ENCODE results near the gene PIP5K1C.
"Not testable (repeated sequence)": the region's sequence is repeated elsewhere in the genome, so short reads cannot be mapped to it uniquely, and the experiment has no call there.

PIP5K1C gene

DNA sequence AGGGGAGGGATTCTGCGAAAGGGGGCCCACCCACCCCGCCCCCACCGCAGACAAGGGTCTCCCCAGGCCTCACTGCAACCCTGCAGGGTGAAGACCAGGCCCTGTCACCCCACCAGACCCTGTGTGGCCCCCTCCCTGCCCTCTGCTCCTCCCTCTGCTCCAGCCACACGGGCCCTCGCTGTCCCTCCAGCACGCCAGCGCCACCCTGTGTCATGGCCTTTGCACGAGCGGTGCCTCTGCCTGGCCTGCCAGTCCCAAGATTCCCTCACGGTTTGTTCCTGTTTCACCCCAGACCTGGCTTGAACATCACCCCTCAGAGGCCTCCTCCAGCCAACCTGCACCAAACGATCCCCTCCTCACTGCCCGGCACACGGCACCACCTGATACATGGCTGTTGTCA lies 27.3 kb downstream of the PIP5K1C start:
- no peak for DNase-seq

DNA sequence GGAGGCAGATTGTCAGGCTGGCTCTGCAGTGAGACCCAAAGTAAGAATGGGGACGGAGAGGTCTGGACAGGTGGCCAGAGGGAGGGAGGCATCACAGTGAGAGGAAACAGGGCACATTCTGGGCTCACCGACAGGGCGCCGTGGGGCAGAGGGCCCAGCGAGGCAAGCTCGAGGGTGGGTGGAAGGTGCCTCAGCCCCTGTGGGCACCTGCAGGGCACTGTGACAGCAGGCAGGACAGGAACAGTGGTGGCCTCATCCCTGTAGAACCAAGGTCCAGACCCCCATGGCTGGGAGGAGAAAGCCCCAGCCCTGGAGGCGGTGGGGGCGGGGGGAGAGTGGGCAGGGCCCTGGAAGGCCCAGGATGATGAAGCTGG lies 27.7 kb downstream of the PIP5K1C start:
- DNase-seq, result no peak

DNA sequence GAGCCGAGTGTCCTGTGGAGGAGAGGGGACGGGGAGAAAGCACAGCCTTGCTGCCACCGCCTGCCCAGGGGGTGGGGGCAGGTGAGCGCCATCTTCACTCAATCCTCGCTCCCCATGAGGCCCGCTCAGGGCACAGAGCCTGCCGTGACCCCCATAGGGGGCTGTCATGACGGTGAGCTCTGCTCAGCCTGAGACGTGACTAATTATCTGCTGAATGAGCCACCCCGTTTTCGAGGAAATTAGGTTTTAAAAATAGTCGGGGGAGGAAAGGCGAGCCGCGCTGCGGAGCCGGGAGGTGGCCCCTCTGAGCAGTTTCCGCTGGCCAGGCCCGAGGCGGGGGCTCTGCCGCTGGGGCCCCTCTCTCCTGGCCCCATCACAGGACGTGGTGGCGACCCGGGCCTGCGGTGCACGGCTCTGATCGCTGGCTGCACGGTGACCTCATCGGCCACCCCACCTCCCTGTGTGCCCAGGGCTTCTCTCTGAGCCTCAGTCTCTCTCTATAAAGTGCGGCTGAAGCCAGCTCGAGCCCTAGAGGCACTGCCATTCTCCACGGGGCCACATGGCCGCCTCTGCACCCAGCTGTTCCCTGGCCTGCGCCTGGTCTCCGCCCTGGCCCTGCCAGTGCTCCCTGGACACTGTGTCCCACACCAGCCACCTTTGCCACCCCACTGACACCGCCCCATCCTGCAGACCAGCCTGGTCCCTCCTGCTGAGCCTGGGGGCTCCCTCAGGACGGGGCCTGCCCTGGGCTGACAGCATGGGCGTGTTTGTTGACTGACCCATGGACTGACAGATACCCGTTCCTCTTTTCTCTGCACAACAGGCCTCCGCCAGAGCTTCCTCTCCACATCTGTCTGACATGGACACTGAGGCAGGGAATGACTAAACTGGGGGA lies 28.3 kb downstream of the PIP5K1C start:
- no peak for DNase-seq

DNA sequence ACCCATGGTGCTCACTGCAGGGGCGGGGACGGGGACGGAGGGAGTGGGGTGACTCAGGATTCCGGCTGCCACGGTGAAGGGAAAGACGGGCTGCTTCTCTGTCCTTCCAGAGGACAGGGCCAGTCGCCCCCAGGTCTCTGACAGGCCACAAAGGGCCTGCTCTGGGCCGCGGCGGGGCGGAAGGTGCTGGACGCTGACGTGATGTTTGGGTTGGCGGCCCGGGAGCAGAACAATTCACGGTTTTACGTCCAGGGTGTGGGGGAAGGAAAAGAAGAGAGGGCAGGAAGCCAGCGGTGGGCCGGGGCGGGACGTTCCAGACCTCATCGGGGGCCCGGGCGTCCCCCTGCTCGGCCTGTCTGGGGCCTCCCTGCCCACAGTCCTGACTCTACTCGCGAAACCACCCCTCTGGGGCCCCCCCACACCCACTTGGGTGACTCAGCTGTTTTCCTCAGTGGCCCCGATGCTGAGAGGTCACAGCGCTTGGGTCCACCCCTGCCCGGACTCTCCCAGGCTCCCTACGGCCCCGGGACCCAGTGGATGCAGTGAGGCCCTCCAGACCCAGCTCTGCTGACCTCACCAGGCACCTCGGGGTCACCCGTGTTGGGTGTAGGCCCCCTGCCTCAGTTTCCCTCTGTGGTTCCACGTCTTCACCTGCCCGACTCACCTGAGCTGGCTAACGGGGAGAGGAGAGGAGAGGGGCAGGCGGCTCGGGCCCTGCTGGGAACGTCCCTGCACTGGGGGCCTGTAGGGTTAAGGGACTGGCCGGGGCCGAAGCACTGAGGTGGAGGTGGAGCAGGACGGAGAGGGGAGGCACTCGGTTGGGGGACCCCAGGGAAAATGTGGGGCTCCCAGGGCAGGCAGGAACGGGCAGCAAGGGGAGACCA lies 29.2 kb downstream of the PIP5K1C start:
- DNase-seq, result peak; percentile 88

DNA sequence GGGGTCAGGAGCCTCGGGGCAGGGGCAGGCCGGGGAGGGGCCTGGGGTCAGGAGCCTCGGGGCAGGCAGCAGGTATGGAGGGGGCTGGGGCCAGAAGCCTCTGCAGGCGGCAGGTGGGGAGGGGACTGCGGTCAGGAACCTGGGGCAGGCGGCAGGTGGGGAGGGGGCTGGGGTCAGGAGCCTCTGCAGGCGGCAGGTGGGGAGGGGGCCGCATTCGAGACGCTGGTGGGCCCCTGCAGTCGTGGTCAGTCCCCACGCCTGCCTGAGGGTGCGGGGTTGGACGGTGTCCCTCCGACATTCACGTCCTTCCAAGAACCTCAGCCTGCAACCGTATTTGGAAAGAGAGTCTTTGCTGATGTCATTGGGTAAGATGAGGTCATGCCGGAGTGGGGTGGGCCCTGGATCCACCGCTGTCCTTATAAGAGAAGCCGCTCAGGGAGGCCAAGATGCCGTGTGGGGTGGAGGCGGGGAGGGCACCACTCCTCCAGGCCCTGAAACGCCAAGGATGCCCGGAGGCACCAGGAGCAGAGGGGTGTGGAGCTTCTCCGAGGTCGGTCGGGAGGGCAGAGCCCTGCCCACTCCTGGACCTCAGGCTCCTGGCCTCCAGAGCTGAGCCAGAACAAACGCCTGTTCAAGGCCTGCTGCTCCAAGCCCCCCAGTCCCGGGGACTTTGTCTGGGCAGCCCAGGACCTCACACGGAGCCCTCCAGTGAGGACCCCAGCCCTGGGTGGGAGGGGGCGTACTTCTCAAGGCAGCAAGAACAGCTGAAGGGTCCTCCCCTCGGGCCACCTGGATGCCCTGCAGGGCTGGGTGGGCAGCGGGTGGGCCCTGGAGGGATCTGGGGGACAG lies 30.1 kb downstream of the PIP5K1C start:
- DNase-seq, result peak; percentile 87

DNA sequence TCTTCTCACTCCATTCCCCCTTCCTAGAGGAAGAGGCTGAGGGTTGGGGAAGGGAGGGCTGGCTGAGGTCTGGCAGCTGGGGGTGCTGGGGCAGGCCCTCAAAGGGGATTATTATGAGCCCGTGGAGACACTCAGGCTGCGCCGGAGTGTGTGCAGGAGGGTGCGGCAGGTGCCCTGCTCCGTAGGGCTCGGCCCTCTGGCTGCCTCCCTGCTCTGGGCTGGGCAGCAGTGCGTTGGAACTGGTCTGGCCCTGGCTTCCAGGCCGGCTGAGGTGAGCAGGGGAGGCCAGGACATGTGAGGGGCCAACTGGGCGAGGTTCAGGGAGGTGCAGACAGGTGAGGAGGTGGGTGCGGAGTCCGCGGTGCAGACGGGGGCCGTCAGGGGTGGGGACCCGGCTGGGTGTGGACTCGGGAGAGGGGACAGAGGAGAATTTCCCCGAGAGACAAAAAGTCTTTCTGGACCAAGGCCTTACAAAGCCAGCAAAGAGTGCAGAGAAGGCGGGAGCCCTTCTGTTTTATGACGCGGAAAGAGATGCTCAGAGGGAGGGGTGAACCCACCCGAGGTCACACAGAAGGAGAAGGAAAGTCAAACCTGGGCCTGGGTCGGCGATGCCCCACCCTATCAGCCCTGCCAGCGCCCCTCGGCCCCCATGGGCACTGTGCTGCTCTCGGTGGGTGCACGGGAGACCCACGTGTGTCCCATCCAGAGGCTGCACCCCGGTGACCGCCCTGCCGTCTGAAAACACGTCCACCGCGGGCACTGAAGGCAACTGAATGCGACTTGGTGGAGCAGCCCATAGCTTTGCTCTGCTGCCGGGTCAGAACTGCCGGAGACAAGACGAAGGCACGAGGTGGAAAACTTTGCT lies 31.0 kb downstream of the PIP5K1C start:
- DNase-seq, result no peak

DNA sequence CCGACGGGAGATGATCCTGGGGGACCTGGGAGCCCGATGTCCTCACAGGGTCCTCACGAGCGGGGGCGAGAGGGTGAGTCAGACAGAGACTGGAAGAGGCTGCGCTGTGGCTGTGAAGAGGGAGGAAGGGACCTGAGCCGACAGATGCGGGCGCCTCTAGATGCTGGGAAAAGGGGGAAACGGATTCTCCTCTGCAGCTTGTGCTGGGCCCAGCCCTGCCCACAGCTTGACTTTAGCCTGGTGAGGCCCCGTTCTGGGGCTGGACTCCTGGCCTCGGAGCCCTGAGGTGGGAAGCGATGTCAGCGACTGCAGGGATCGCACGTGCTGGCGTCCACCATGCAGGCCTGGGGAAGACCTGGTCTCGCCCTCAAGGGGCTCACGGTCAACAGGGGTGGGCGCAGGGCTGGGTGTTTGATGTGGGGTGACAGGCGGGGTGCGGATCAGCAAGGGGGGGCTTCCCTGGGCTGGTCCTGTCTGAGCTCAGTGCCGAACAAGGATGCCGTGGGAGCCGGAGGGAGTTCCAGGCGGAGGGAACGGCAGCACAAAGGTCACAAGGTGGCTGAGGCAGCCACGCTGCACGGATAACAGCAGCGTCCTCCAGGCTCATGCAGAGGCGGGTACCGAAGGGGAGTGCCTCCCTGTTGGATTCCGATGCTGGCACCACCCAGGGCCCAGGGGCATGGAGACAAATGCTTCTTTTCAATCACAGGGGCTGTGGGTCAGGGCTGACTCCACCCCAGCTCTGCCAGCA lies 31.8 kb downstream of the PIP5K1C start:
- DNase-seq, result no peak

DNA sequence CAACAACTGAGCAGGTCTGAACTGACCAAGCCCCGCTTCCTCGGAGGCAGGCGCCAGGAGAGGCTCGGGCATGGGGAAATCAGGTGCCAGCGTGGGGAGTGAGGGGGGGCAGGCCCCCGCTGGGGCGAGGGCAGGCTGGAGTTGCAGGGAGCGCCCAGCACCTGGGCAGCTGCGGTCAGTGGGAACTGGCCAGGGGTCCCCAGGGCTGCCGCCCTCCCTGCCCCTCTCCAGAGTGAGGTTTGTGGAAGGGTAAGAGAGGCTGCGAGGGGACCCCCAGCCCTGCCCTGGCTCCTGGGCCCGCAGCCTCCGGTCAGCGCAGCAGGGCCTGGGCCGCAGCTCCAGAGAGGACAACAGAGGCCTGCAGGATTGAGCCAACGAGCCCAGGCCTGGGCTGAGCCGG lies 32.5 kb downstream of the PIP5K1C start:
- DNase-seq, result no peak

DNA sequence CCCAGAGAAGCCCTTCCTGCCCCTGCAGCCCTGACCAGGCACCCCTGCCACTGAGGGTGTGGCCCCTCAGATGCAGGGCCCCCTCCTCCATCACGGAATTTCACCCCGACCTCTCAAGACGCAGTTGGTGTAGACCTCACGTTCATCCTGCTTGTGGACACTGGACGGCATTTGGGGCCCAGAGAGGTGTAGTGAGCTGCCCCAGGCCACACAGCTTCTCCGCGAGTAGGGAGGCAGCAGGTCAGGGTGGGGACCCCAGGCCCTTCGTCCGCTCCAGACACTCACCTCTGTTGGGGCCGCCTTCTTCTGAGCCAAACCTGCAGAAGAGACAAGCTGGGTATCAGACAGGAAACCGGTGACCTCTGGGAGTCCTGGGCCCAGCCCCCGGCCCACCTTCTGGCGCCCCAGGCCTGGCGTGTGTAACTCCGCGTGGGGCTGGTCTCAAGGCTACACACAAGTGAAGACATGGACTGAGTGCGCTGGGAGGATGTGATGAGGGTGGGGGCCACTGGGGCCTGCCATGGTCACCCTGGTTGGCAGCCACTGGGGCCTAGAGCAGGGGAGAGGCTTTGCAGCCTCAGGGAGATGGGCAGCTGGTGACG lies 33.1 kb downstream of the PIP5K1C start:
- no peak for DNase-seq

DNA sequence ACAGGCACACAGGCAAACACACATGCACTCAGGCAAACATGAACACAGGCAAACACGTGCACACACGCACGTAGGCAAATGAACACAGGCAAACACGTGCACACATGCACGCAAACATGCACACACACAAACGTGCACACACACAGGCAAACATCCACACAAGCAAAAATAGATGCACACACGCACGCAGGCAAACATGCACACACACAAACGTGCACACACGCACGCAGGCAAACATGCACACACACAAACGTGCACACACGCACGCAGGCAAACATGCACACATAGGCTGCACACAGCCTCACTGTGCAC lies 33.8 kb downstream of the PIP5K1C start:
- not testable (repeated sequence) for DNase-seq

DNA sequence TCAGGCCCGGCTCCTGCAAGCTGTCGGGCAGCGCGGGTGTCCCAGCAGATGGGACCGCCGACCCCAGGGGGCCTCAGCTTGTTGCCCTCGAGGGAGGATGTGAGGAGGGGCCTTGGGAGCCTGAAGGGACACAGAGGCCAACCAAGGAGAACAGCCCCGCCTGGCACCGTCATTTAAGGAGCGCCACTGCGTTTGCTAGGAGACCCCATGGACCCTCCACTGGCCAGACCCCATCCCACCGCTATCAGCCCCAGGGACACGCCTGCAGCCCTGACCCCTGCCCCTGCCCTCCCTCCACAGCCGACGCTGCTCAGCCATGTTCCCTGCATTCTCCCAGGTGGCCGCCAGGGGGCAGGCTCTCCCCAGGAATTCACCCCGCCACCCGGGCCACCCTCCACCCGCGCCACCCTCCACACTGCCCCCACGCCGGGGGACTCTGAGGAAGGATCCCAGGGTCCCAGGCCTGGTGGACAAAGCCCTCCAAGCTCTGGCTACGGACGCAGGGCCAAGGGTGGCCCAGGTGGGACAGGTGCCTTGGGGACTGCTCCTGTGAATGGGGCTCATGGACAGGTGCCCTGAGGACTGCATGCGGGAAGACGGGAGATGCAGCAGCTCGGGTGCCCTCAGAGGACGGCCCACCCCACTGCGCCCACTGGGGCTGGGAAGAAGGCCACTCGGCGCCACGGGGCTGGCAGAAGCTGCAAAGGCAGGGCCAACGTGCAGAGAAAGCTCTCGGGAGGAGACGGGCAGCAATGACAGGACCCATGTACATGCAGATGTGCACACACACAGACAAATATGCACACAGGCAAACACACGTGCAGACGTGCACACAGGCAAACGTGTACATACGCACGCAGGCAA lies 34.4 kb downstream of the PIP5K1C start:
- DNase-seq, result peak; percentile 76

DNA sequence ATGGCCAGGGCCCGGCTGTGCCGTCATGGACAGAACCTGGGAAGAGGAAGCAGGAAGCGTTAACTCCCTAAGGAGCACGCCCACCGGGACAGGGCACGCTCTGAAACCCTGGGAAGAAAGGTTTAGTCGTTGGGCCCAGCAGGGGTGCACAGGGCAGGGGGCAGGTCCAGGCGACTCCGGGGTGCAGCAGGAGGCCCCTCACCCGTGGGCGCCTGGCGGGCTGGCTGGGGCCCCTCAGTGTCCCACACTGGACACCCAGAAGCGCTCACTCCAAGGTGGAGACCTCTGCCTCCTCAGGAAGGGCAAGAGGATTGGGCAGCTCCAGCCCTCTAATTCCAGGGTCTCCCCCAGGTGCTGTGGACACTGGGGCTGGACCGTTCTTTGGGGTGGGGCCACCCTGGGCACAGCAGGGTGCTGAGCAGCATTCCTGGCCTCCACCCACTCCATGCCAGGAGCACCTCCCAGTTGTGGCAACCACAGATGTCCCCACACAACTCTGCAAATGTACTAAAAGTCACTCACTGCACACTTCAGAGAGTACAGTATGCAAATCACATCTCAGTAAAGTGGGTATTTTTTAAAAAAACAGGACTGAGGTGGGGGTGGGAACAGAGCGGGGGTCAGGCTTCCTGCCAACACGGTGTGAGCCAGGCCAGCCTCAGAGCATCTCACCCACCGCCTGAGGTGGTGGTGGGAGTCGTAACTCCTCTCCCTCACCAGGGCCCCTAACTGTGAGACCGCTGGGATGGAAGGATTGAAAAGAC lies 35.2 kb downstream of the PIP5K1C start:
- DNase-seq, result no peak

DNA sequence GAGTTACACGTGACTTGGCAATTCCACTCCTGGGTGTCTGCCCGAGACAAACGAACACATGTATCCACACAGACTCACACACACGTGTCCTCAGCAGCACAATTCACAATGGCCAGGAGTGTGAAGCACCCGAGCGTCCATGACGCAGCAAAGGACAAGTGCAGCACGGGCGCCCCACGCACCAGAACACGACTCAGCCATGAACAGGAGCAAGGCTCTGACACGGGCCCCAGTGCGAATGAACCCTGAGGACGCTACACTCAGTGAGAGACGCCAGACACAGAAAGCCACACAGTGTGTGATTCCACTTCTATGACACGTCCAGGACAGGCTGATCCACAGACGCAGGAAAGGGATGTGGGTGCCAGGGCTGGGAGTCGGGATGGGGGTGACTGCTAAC lies 36.4 kb downstream of the PIP5K1C start:
- DNase-seq, result no peak

DNA sequence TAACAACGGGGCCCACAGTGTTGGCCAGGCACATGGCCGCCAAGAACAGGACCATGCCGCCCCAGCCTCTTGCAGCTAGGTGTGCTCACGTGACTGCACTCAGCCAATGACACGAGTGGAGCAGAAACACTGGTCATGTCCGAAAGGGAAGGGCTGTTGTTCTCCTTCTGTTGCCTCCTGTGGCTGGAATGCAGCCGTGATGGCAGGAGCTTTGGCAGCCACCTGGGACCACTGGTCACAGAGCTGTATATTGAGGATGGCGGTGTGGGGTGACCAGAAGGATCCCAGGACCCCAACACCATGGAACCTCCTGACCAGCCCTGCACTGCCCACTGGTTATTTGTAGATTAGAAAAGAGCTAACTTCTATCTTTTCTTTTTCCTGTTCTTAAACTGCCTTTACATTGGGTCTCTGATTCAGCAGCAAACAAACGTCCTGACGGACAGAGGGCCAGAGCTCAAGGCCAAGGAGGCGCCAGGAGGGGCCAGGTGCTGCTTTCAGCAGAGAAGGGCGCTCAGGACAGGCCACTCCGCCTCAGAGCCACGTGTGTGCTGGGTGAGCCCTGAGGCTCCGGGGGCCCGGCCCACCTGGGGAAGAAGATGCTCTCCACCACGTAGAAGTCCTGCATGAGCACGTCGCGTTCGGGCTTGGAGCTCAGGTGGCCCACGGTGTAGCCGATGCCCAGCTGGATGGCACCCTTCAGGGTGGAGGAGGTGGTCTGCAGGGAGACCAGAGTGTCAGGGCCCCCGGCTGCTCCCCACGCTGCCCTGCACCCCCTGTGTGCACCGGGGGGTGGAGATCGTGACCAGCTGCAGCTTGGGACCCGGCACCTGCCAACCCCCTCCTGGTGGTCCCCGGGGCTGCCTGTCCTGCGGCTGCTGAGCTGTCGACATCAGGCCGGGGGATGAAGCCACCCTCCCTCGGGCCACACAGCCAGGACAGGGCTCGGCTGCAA lies 38.7 kb downstream of the PIP5K1C start:
- no peak for DNase-seq

DNA sequence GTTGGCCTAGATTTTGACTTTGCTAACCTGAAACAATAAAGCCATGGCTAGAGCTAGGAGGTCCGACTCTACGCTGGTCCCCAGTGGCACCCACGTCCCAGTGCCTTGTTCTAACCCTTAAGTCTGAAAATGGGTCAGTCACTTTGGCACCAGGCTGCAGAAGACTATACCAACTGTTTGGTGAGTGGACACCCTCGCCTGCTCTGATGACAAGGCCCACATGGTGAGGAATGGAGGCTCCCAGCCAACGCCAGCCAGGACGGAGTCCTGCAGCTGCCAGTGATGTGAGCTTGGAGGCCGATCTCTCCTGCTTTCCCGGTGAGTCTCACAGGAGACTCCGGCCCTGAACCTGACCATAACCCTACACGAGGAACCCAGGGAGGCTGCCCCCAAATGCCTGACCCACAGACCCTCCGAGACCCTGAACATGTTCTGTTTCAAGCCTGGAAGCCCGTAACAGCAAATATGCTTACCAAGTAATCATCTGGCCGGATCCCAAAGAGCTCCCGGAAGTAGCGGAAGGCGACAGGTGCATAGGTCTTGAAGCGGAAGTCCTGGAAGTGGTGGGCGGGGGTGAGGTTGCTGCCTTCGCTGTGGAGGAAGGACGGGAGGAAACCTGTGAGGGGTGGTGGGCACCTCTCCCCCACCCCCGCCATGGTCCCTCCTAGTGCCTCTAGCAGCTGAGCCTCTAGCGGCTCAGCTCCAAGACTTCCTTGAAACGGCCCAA lies 39.6 kb downstream of the PIP5K1C start:
- no peak for DNase-seq

DNA sequence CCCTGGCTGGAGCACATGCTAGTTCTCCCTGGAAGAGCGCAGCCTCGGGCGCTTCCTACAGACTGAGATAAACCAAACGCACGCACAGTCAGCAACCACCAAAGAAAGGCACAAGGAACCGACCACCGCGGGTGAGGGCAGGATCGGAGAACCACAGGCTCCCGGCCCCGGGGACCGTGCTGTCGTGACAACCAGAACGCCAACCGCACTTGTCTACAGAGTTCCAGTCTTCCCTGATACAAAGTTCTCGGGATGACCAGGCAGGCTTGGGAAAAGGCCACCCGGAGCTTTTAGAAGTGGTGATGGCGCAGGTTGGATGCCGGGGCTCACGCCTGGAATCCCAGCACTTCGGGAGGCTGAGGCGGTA lies 40.5 kb downstream of the PIP5K1C start:
- DNase-seq, result no peak

Measured in femur (tissue), 1 donor.